ENCODE data around the gene S100A2.

Gene S100A2

GRCh38 chr1:153565529-153566374 is at the start of gene S100A2:
S100A2 (minus strand) TSS chr1:153565844; CDS start chr1:153563877, 1,967 bp downstream.
- no peak within 1 kb of the TSS for H3K4me3 ChIP-seq (ENCODE audit: low read depth, low read length)
- DNase-seq (ENCODE audit: low read depth), result no peak
- TF ChIP-seq, protein P1, sequence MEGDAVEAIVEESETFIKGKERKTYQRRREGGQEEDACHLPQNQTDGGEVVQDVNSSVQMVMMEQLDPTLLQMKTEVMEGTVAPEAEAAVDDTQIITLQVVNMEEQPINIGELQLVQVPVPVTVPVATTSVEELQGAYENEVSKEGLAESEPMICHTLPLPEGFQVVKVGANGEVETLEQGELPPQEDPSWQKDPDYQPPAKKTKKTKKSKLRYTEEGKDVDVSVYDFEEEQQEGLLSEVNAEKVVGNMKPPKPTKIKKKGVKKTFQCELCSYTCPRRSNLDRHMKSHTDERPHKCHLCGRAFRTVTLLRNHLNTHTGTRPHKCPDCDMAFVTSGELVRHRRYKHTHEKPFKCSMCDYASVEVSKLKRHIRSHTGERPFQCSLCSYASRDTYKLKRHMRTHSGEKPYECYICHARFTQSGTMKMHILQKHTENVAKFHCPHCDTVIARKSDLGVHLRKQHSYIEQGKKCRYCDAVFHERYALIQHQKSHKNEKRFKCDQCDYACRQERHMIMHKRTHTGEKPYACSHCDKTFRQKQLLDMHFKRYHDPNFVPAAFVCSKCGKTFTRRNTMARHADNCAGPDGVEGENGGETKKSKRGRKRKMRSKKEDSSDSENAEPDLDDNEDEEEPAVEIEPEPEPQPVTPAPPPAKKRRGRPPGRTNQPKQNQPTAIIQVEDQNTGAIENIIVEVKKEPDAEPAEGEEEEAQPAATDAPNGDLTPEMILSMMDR (IDR thresholded peaks at IDR 0.05; ENCODE audit: control insufficient read depth, extremely low read depth, insufficient read depth), result no peak

GRCh38 chr1:153615406-153615805 is 49.8 kb upstream of the S100A2 start:
- no peak overlapping the region for H3K4me3 ChIP-seq (ENCODE audit: low read depth, low read length)
- no peak for DNase-seq (ENCODE audit: low read depth)
- TF ChIP-seq, protein P1 (IDR thresholded peaks at IDR 0.05; ENCODE audit: control insufficient read depth, extremely low read depth, insufficient read depth), result no peak

- TF ChIP-seq, protein P1 (IDR thresholded peaks at IDR 0.05; ENCODE audit: control insufficient read depth, extremely low read depth, insufficient read depth), result no peak
- DNase-seq (ENCODE audit: low read depth), result no peak
- no peak overlapping the region for H3K4me3 ChIP-seq (ENCODE audit: low read depth, low read length)
Observed at GRCh38 chr1:153614906-153615305, 49.3 kb upstream of the S100A2 start.

DNA sequence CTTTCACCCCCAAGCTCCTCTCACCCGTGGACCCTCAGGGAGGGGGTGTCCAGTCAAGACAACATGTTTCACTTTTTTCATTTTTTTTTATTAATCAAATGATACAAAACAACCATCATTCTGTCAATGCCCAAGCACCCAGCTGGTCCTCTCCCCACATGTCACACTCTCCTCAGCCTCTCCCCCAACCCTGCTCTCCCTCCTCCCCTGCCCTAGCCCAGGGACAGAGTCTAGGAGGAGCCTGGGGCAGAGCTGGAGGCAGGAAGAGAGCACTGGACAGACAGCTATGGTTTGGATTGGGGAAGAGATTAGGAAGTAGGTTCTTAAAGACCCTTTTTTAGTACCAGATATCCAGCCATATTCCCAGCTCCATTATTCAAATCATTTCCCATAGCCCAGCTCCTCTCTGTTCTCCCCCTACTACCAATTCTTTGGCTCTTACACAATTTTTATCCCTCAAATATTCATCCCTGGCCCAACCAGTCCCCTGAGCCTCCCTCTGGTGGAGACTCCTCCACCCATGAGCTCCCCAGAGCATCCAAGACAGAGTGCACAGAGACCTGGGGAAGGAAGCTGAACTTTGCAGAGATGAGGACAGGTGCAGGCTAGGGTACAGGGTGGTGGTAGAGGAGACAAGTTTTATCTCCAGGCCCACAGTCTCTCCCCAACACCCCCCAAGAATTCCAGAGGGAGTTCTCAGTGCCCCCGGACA is 48.7 kb upstream of the S100A2 start:
- no peak overlapping the region for H3K4me3 ChIP-seq (ENCODE audit: low read depth, low read length)
- TF ChIP-seq, protein P1 (IDR thresholded peaks at IDR 0.05; ENCODE audit: control insufficient read depth, extremely low read depth, insufficient read depth), result no peak

DNA sequence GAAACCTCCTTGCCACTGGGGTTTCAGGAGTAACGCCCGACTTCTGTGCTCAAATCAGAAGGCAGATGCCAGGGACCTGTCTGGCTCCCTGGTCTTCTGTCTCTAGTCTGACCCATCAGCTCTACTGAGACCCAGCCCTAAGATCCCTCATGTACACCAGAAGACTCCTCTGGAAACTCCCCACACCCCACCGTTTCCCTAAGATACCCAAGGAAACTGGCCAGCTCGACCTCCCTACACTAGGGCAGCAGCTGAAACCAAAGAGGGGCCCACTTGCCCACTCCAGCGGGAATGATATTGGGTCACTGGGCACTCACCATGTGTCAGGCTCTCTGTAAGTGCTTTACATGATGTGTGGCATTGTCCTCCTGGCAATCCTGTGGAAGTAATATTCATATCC is 47.8 kb upstream of the S100A2 start:
- no peak for DNase-seq (ENCODE audit: low read depth)
- TF ChIP-seq, protein P1 (IDR thresholded peaks at IDR 0.05; ENCODE audit: control insufficient read depth, extremely low read depth, insufficient read depth), result no peak
- no peak overlapping the region for H3K4me3 ChIP-seq (ENCODE audit: low read depth, low read length)

More for the DNA sequence above, 48.7 kb upstream of the S100A2 start:
- DNase-seq (ENCODE audit: low read depth), result no peak

- TF ChIP-seq, protein P1 (IDR thresholded peaks at IDR 0.05; ENCODE audit: control insufficient read depth, extremely low read depth, insufficient read depth), result no peak
- DNase-seq (ENCODE audit: low read depth), result no peak
- no peak within 1 kb of the TSS for H3K4me3 ChIP-seq (ENCODE audit: low read depth, low read length)
Observed at GRCh38 chr1:153612755-153613331, 47.2 kb upstream of the S100A2 start, which contains the start of gene S100A16. S100A16 (minus strand) TSS chr1:153613137; CDS start chr1:153608151, 4,986 bp downstream.

Measured in LNCaP clone FGC (cell line).